Stimulated activated CD8-positive, alpha-beta memory T cell treated with anti-CD3 and anti-CD28 coated beads, Interleukin-15, amount 100 ng/mL, for 48 hours (primary cell): Measurements from ENCODE around the gene RIPK4.

Source experiments
- DNase-seq, 2 donors: peaks; one replicate each; pipeline ENCODE4 v3.0.0-alpha.2; 2020; ENCODE audit warnings: low read depth in 2 of 2

RIPK4 gene

GRCh38 chr21:41753006-41753898 lies 13.6 kb downstream of the RIPK4 start:
- DNase-seq = no peak

GRCh38 chr21:41752231-41752681 lies 14.6 kb downstream of the RIPK4 start:
- DNase-seq = no peak

GRCh38 chr21:41751611-41752011 lies 15.2 kb downstream of the RIPK4 start:
- no peak for DNase-seq

- no peak for DNase-seq
Observed at GRCh38 chr21:41750532-41751151, 16.2 kb downstream of the RIPK4 start.

GRCh38 chr21:41750051-41750450 lies 16.8 kb downstream of the RIPK4 start:
- DNase-seq = no peak

- no peak for DNase-seq
Observed at GRCh38 chr21:41749286-41749685, 17.6 kb downstream of the RIPK4 start.

- DNase-seq = no peak
Observed at GRCh38 chr21:41747943-41748738, 18.7 kb downstream of the RIPK4 start.

- no peak for DNase-seq
Observed at GRCh38 chr21:41746744-41747006, 20.2 kb downstream of the RIPK4 start.

- DNase-seq = no peak
Observed at GRCh38 chr21:41745971-41746743, 20.7 kb downstream of the RIPK4 start.

GRCh38 chr21:41745026-41745820 lies 21.6 kb downstream of the RIPK4 start:
- DNase-seq = no peak

- no peak for DNase-seq
Observed at GRCh38 chr21:41744028-41744930, 22.6 kb downstream of the RIPK4 start.

GRCh38 chr21:41743321-41744027 lies 23.4 kb downstream of the RIPK4 start:
- no peak for DNase-seq

- DNase-seq = no peak
Observed at GRCh38 chr21:41742073-41742875, 24.6 kb downstream of the RIPK4 start.

GRCh38 chr21:41741253-41742072 lies 25.4 kb downstream of the RIPK4 start:
- DNase-seq = no peak

GRCh38 chr21:41740604-41741252 lies 26.1 kb downstream of the RIPK4 start:
- DNase-seq = no peak

- no peak for DNase-seq
Observed at GRCh38 chr21:41739936-41740335, 26.9 kb downstream of the RIPK4 start.

- DNase-seq = no peak
Observed at GRCh38 chr21:41739011-41739410, 27.8 kb downstream of the RIPK4 start.
